H1 (cell line): ENCODE measurements around the gene ADGRV1.

Experiments
- EGR1 ChIP-seq: IDR thresholded peaks from 2 replicates; pipeline ENCODE4 v1.6.1; 2011; ENCODE audit warnings: low read depth, low read length, borderline replicate concordance
- EP300 ChIP-seq, 2 experiments: IDR thresholded peaks; 1 replicate in 1 of 2; 2 replicates in 1 of 2; pipeline ENCODE4 v1.6.1; 2011 to 2012; ENCODE audit warnings: low read depth in 2 of 2, low read length in 2 of 2, mild to moderate bottlenecking in 2 of 2, borderline replicate concordance in 1 of 2, inconsistent platforms in 1 of 2, moderate library complexity in 1 of 2
- EZH2 ChIP-seq: fragments of 200-600 bp; sonication (generic); IDR thresholded peaks from 2 replicates; pipeline ENCODE4 v1.7.1; 2012; ENCODE audit warnings: low read depth, mild to moderate bottlenecking, moderate library complexity, low read length, inconsistent platforms; ENCODE audit not compliant: severe bottlenecking
- KDM1A ChIP-seq: fragments of 200-600, 300-600 bp; sonication (generic); IDR thresholded peaks from 2 replicates; pipeline ENCODE4 v1.7.1; 2016; ENCODE audit warnings: mild to moderate bottlenecking, low read length, borderline replicate concordance
- NRF1 ChIP-seq: IDR thresholded peaks from 2 replicates; pipeline ENCODE4 v1.6.1; 2011; ENCODE audit warnings: mild to moderate bottlenecking, low read depth, low read length, improper control_type of control experiment
- POLR2A ChIP-seq, 2 experiments: IDR thresholded peaks; 1 replicate in 1 of 2; 2 replicates in 1 of 2; pipeline ENCODE4 v1.6.1; 2011; ENCODE audit warnings: low read depth in 2 of 2, low read length in 2 of 2, mild to moderate bottlenecking in 2 of 2; ENCODE audit errors: control extremely low read depth in 1 of 2
- POLR2AphosphoS5 ChIP-seq: IDR thresholded peaks from 2 replicates; pipeline ENCODE4 v1.6.1; 2011; ENCODE audit warnings: low read depth, low read length
- SUZ12 ChIP-seq: fragments of 200-600 bp; sonication (generic); IDR thresholded peaks from 2 replicates; pipeline ENCODE4 v1.6.1; 2012; ENCODE audit warnings: mild to moderate bottlenecking, inconsistent platforms, low read length, moderate library complexity, mixed read lengths
- TAF1 ChIP-seq: IDR thresholded peaks from 2 replicates; pipeline ENCODE4 v1.6.1; 2011; ENCODE audit warnings: mild to moderate bottlenecking, low read depth, low read length
- TEAD4 ChIP-seq: IDR thresholded peaks from 2 replicates; pipeline ENCODE4 v1.6.1; 2012; ENCODE audit warnings: low read depth, low read length, inconsistent platforms, mixed read lengths
- YY1 ChIP-seq: IDR thresholded peaks from 2 replicates; pipeline ENCODE4 v1.6.1; 2011; ENCODE audit warnings: low read depth, mild to moderate bottlenecking, low read length
- ZNF274 ChIP-seq: IDR thresholded peaks from 2 replicates; pipeline ENCODE4 v1.7.0; 2012; ENCODE audit warnings: low read length, borderline replicate concordance; ENCODE audit errors: extremely low read depth
- TF ChIP-seq, protein P1 (sequence below), 3 experiments: IDR thresholded peaks; 1 replicate in 2 of 3; 2 replicates in 1 of 3; pipeline versions ENCODE4 v1.5.1 to v1.6.1; 2011; ENCODE audit warnings: low read length in 3 of 3, mild to moderate bottlenecking in 3 of 3, inconsistent platforms in 2 of 3, low read depth in 1 of 3, moderate library complexity in 1 of 3; ENCODE audit not compliant: insufficient read depth in 1 of 3; ENCODE audit errors: control extremely low read depth in 1 of 3

GRCh38 chr5:91052977-91053740 is 494.6 kb downstream of the ADGRV1 start:
- no peak for TF ChIP-seq POLR2AphosphoS5
- no peak for TF ChIP-seq EGR1
- no peak for TF ChIP-seq ZNF274
- TF ChIP-seq, protein P1, sequence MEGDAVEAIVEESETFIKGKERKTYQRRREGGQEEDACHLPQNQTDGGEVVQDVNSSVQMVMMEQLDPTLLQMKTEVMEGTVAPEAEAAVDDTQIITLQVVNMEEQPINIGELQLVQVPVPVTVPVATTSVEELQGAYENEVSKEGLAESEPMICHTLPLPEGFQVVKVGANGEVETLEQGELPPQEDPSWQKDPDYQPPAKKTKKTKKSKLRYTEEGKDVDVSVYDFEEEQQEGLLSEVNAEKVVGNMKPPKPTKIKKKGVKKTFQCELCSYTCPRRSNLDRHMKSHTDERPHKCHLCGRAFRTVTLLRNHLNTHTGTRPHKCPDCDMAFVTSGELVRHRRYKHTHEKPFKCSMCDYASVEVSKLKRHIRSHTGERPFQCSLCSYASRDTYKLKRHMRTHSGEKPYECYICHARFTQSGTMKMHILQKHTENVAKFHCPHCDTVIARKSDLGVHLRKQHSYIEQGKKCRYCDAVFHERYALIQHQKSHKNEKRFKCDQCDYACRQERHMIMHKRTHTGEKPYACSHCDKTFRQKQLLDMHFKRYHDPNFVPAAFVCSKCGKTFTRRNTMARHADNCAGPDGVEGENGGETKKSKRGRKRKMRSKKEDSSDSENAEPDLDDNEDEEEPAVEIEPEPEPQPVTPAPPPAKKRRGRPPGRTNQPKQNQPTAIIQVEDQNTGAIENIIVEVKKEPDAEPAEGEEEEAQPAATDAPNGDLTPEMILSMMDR (IDR thresholded peaks at IDR 0.05; ENCODE audit: control extremely low read depth in 1 of 3, insufficient read depth in 1 of 3, low read depth in 1 of 3, low read length in 3 of 3) = no peak
- TF ChIP-seq EP300 (IDR thresholded peaks at IDR 0.05; ENCODE audit: borderline replicate concordance in 1 of 2, low read depth in 2 of 2, low read length in 2 of 2) = no peak
- TF ChIP-seq YY1 = no peak
- TF ChIP-seq SUZ12 = no peak
- no peak for TF ChIP-seq EZH2
- TF ChIP-seq NRF1 = no peak
- TF ChIP-seq TAF1 = no peak
- no peak for TF ChIP-seq KDM1A
- TF ChIP-seq POLR2A (IDR thresholded peaks at IDR 0.05; ENCODE audit: control extremely low read depth in 1 of 2, low read depth in 2 of 2, low read length in 2 of 2) = no peak
- TF ChIP-seq TEAD4 = no peak
